SK-MEL-5 (cell line): ENCODE data around the gene COMT. TPM values are rescaled to one million over a fixed set of nuclear protein-coding genes. Genes with fewer than 3 reads are reported as not detected.

Experiments used
- total RNA-seq: library from RNA; depleted of rRNA; stranded (reverse); fragments of >200 nt; shearing (Covaris generic); gene quantifications from 2 replicates; pipeline ENCODE4 v1.2.3, GENCODE V29; 2014; rRNA removed

COMT gene
- total RNA-seq, 1 experiment from 2014 or later = 156 TPM

Other genes starting within 250 kb of the COMT start
- gene SEPTIN5, start 227.3 kb upstream of the COMT start, total RNA-seq = 13.8 and 16.3 TPM in 2 replicates
- 1.5 and 1.6 TPM in 2 replicates for gene GP1BB, start 218.2 kb upstream of the COMT start, total RNA-seq
- 0.08 TPM in 1 of 2 replicates, not detected in the other for gene TBX1, start 181.0 kb upstream of the COMT start, total RNA-seq
- 6.2 and 8.7 TPM in 2 replicates for gene GNB1L, start 86.9 kb upstream of the COMT start, total RNA-seq
- gene RTL10, start 86.9 kb upstream of the COMT start, total RNA-seq = 7.1 and 10.6 TPM in 2 replicates
- 24.7 and 25.8 TPM in 2 replicates for gene TXNRD2, start within 50 bp of the COMT start, total RNA-seq
- gene ARVCF, start 75.1 kb downstream of the COMT start, total RNA-seq = 4.9 and 5.4 TPM in 2 replicates
- gene TANGO2, start 79.3 kb downstream of the COMT start, total RNA-seq = 68.3 and 70.0 TPM in 2 replicates
- gene DGCR8, start 138.5 kb downstream of the COMT start, total RNA-seq = 12.4 and 18.2 TPM in 2 replicates
- 425 and 431 TPM in 2 replicates for gene RANBP1, start 174.3 kb downstream of the COMT start, total RNA-seq
- 66.1 and 67.3 TPM in 2 replicates for gene TRMT2A, start 175.5 kb downstream of the COMT start, total RNA-seq
- 7.7 and 7.8 TPM in 2 replicates for gene ZDHHC8, start 190.0 kb downstream of the COMT start, total RNA-seq
- gene CCDC188, start 209.3 kb downstream of the COMT start, total RNA-seq = not detected in 2 replicates